Activated T-cell treated with anti-CD3 and anti-CD28 coated beads, Interleukin-2, amount 50 U/mL, for 72 hours (primary cell): ENCODE results near the gene GBP3. TPM values are rescaled to one million over a fixed set of nuclear protein-coding genes. Genes with fewer than 3 reads are reported as not detected.
A peak's percentile ranks its signal among the peaks of the same experiment; 100 is the strongest.
"Not testable (repeated sequence)": the region's sequence is repeated elsewhere in the genome, so short reads cannot be mapped to it uniquely, and the experiment has no call there.

ENCODE experiments used
- ATAC-seq, 2 donors: fragments of 150-1000 bp; cut with Tn5 transposase; replicated peaks in 1 of 2; 2 replicates each; pipeline ENCODE4 v1.10.0; 2021; ENCODE audit warnings: moderate library complexity in 2 of 2, mild to moderate bottlenecking in 1 of 2
- DNase-seq, 2 donors: peaks; one replicate each; pipeline ENCODE4 v3.0.0; 2021 to 2022; ENCODE audit warnings: mixed read lengths in 1 of 2
- H3K27ac Mint-ChIP-seq: one replicate; pipeline ENCODE4 v1.8.0; 2022; ENCODE audit warnings: mild to moderate bottlenecking, moderate library complexity, mixed read lengths
- H3K27me3 Mint-ChIP-seq: one replicate; pipeline ENCODE4 v1.8.0; 2022; ENCODE audit warnings: low read depth, mixed read lengths
- H3K36me3 Mint-ChIP-seq, 2 donors: one replicate each; pipeline ENCODE4 v1.8.0; 2022; ENCODE audit warnings: mixed read lengths in 2 of 2, mild to moderate bottlenecking in 1 of 2; ENCODE audit not compliant: insufficient read depth in 2 of 2
- H3K4me1 Mint-ChIP-seq: one replicate; pipeline ENCODE4 v1.8.0; 2022; ENCODE audit warnings: low read depth, mixed read lengths
- H3K4me3 Mint-ChIP-seq, 2 donors: one replicate each; pipeline ENCODE4 v1.8.0; 2022; ENCODE audit warnings: mild to moderate bottlenecking in 2 of 2, mixed read lengths in 2 of 2, moderate library complexity in 2 of 2
- H3K9me3 Mint-ChIP-seq, 2 donors: one replicate each; pipeline ENCODE4 v1.8.0; 2022; ENCODE audit warnings: mixed read lengths in 2 of 2
- total RNA-seq, 2 donors: library from RNA; stranded (reverse); gene quantifications; one replicate each; pipeline ENCODE4 v1.2.3, GENCODE V29; 2022

Gene GBP3
- total RNA-seq, 2 donors from 2014 or later: 7.1 to 9.0 TPM

DNA sequence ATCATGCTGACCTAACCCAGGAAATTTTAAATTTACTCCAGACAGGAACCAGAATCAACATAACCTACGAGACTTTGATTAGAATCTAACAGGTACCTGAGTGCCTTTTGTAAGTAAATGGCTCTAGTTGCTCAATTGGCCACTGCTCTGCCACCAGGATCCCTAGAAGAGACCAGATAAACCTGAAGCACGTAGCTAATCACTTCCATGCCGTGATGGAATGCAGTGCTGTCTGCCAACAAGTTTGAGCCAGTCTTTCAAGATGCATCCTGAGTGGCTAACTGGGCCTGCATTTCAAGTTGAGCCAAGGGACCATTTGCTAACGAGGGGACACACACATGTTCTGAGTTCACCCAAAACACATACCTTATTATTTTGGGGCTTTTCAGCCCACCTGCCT lies 26.5 kb upstream of the GBP3 start:
- DNase-seq, H3K27ac Mint-ChIP-seq, ATAC-seq, H3K27me3 Mint-ChIP-seq, H3K4me1 Mint-ChIP-seq, H3K9me3 Mint-ChIP-seq, H3K4me3 Mint-ChIP-seq: not testable (repeated sequence)
- peaks cover 7 to 33% of the 10 kb centered on the region in 2 donors for H3K36me3 Mint-ChIP-seq

DNA sequence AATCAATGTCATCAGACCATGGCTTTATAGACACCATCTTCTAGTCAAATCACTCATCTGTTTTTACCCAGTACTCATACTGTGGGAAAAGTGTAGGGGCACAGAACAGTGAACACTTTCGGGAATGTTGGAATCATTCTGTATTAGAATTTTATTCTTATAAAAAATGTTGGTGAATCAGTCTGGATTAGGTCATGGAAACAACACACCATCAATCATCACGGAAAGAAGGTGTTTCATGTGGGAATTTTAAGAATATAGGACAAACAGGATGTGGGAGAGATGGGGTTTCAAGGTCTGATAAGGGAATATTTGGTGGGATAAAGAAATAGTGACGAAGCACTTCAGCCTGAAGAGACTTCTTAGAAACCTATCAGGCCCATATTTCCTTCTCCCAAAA lies 25.1 kb upstream of the GBP3 start:
- H3K9me3 Mint-ChIP-seq: peaks cover 2 to 3% of the 10 kb centered on the region in 2 donors
- no peaks in the 10 kb centered on the region for H3K27me3 Mint-ChIP-seq
- H3K4me1 Mint-ChIP-seq: peaks cover 9% of the 10 kb centered on the region
- H3K36me3 Mint-ChIP-seq: peaks cover 9 to 31% of the 10 kb centered on the region in 2 donors
- H3K4me3 Mint-ChIP-seq: no peak overlapping the region
- DNase-seq (no peak), ATAC-seq (no peak)
- no peak overlapping the region for H3K27ac Mint-ChIP-seq

DNA sequence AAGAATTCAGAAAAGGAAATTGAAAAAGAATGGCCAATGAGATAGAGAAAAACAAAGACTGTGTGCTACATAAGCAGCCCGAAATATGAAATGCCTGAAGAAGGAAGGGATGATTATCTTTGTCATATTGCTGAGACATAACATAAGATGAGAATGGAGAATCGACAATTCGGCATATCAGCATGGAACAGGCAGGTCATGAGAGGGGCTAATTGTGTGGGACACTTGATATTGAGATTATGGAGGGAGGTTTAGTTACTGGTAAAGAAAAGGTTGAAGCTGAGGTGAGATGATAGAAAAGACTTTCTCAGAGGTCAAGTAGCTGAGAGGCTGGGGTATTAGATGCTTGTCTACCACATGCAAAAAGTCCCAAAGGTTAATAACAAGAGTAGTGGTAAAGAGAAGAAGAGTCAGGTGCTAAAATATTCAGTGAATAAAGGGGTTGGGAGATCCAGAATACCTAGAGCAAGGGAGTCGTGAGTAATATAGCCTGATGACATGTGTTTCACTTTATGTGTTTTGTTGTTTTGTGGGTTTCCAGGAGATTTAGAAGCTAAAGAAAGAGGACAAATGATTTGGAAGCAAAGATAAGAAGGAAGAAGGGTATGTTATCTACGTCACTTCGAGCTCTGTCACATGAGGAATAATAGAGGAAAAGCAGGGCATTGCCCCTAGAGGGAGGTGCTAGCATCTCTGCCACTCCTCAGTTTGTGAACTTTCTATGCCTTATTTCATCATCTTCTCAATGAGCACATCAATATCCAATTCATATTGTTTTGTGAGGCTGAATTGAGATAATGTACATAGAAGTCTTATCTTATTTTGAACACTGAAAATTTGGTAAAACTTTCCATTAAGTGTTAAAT lies 23.9 kb upstream of the GBP3 start:
- not testable (repeated sequence) for H3K27me3 Mint-ChIP-seq, H3K9me3 Mint-ChIP-seq, H3K4me3 Mint-ChIP-seq, H3K27ac Mint-ChIP-seq
- ATAC-seq: peak; percentile 93 to 95
- Mint-ChIP-seq H3K4me1 (peaks cover 10% of the 10 kb centered on the region), H3K36me3 (peaks cover 11 to 34% of the 10 kb centered on the region in 2 donors)
- peak in 1 of 2 donors; percentile 25 for DNase-seq

DNA sequence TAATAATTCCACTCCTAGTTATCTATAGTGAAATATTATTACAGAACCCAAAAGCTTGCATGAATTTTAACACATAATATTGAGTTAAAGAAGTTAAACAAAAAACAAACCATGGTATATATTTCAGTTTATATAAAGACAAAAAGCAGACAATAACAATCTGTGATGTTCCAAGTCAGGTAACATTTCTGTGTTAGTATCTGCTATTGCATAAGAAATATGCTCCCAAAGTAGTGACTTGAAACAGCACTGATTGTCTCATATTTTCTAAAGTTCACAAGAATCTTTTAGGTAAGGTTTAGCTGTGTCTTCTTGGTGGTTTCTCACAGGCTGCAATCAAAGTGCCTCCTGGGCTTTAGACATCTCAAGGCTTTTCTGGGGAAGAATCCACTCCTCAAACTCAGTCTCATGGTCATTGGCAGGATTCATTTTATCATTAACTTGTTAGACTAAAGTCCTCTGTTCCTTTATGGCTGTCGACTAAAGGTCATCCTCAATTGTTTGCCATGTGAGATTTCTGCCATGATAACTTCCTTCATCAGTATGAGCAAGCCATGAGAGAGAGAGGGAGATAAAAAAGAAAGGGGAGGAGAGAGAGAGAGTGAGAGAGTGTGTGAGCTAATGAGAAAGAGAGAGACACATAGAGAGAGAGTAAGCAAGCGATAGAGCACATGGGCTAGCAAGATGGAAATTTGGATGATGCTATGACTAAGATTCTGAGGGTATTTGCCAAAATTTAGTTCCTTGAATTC lies 22.5 kb upstream of the GBP3 start:
- no peak overlapping the region for H3K27ac Mint-ChIP-seq
- no peak for ATAC-seq
- peaks cover 4% of the 10 kb centered on the region for H3K27me3 Mint-ChIP-seq
- no peak overlapping the region for H3K4me3 Mint-ChIP-seq
- peaks cover 5% of the 10 kb centered on the region in 2 donors for H3K9me3 Mint-ChIP-seq
- peaks cover 15 to 36% of the 10 kb centered on the region in 2 donors for H3K36me3 Mint-ChIP-seq
- no peak for DNase-seq
- peaks cover 21% of the 10 kb centered on the region for H3K4me1 Mint-ChIP-seq

DNA sequence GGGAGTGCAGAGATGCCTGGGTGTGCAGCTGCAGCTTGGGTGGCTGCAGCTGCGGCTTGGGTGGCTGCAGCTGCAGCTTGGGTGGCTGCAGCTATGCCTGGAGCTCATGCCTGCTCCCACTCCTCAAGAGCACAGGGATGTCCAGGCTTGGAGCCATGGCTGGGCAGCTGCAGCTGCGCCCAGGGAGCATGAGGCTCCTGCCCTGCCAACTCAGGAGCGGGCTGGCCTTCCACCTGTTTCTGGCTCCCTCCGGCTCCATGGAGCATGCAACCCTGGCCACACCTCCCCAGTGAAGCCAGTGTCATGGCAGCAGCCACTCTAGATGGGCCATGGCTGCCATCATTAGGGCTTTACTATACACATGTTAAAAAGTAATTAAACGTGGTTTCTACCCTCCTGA lies 21.3 kb upstream of the GBP3 start:
- ATAC-seq: no peak
- H3K9me3 Mint-ChIP-seq: peaks cover 5% of the 10 kb centered on the region in 2 donors
- peaks cover 31% of the 10 kb centered on the region for H3K4me1 Mint-ChIP-seq
- H3K27me3 Mint-ChIP-seq: peaks cover 16% of the 10 kb centered on the region
- no peak overlapping the region for H3K4me3 Mint-ChIP-seq
- H3K36me3 Mint-ChIP-seq: peaks cover 16 to 39% of the 10 kb centered on the region in 2 donors
- DNase-seq: no peak
- no peak overlapping the region for H3K27ac Mint-ChIP-seq

DNA sequence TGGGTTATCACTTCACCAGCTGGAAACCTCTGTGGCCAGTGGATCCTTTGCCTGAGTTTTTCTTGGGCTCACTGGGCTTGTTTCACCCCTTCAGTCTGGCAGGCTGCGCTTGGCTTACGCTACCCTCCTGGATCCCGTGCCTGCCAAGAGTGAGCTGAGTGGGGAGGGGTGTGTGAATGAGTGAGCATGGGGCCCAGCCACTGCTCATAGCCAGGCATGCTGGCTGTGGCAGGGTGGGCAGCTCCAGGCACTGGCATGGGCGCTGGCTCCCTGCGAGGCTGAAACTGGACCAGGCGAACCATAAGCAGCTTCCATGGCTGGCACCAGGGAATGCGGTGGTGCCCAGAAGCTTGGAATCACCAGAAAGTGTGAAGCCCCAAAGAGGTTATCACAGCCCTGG lies 19.8 kb upstream of the GBP3 start:
- no peak overlapping the region for H3K27ac Mint-ChIP-seq
- peaks cover 33% of the 10 kb centered on the region for H3K4me1 Mint-ChIP-seq
- peaks cover 30% of the 10 kb centered on the region for H3K27me3 Mint-ChIP-seq
- no peak for DNase-seq
- H3K36me3 Mint-ChIP-seq: peaks cover 15 to 32% of the 10 kb centered on the region in 2 donors
- ATAC-seq: no peak
- no peak overlapping the region for H3K4me3 Mint-ChIP-seq
- peaks cover 5% of the 10 kb centered on the region in 2 donors for H3K9me3 Mint-ChIP-seq

DNA sequence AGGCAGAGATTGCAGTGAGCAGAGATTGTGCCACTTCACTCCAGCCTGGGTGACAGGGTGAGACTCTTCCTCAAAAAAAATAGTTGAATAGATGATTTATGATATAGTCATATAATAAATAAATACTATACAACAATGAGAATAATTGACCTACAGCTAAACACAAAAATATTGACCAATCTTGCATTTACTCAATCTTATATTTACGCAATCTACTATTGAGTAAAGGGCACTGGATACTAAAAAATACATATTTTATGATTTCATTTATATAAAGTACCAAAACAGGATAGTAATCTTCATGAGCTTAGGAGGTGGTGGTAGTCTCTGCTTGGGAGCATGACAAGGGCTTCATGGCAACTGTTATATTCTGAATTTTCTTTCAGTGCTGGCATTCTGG lies 19.1 kb upstream of the GBP3 start:
- Mint-ChIP-seq H3K27me3 (peaks cover 30% of the 10 kb centered on the region), H3K4me1 (peaks cover 33% of the 10 kb centered on the region), H3K36me3 (peaks cover 15 to 32% of the 10 kb centered on the region in 2 donors), H3K4me3 (peak overlapping the region; percentile 56 to 79), H3K27ac (peak overlapping the region; percentile 88), H3K9me3 (peaks cover 5% of the 10 kb centered on the region in 2 donors)
- ATAC-seq: no peak
- DNase-seq: no peak

DNA sequence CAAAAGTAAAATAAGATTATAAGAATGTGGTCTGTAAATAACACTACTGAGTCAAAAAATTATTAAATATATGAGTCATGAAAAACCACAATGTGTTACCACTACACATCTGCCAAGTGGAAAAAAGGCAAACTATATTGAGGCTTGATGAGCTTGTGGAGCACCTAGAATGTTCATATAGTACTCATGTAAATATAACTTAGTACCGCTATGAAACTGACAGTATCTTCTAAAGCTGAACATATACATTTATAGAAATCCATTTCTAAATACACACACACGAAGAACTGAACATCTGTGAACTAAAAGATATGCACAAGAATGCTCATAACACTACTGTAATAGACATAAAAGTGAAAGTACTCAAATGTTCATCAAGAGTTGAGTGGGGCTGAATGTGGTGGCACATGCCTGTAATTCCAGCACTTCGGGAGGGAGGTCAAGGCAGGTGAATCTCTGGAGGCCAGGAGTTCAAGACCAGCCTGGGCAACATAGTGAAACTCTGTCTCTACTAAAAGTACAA lies 18.5 kb upstream of the GBP3 start:
- H3K27me3 Mint-ChIP-seq: peaks cover 30% of the 10 kb centered on the region
- peaks cover 33% of the 10 kb centered on the region for H3K4me1 Mint-ChIP-seq
- H3K36me3 Mint-ChIP-seq: peaks cover 15 to 32% of the 10 kb centered on the region in 2 donors
- ATAC-seq: peak; percentile 95 to 96
- peaks cover 5% of the 10 kb centered on the region in 2 donors for H3K9me3 Mint-ChIP-seq
- peak overlapping the region; percentile 88 for H3K27ac Mint-ChIP-seq
- H3K4me3 Mint-ChIP-seq: peak overlapping the region; percentile 56 to 79
- DNase-seq: peak; percentile 45 to 59

DNA sequence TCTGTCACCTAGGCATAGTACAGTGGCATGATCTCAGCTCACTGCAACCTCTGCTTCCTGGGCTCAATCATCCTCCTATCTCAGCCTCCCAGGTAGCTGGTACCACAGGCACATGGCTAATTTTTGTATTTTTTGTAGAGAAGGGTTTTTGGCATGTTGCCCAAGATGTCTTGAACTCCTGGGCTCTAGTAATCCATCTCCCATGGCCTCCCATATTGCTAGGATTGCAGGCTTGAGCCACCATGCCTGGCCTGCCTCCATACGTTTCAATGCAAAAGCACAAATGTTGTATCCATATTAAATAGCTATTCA lies 17.6 kb upstream of the GBP3 start:
- Mint-ChIP-seq H3K4me3 (peak overlapping the region; percentile 12 to 50), H3K4me1 (peaks cover 33% of the 10 kb centered on the region), H3K9me3 (peaks cover 5% of the 10 kb centered on the region in 2 donors), H3K27ac (peak overlapping the region; percentile 50), H3K36me3 (peaks cover 15 to 35% of the 10 kb centered on the region in 2 donors), H3K27me3 (peaks cover 30% of the 10 kb centered on the region)
- DNase-seq (no peak), ATAC-seq (no peak)

DNA sequence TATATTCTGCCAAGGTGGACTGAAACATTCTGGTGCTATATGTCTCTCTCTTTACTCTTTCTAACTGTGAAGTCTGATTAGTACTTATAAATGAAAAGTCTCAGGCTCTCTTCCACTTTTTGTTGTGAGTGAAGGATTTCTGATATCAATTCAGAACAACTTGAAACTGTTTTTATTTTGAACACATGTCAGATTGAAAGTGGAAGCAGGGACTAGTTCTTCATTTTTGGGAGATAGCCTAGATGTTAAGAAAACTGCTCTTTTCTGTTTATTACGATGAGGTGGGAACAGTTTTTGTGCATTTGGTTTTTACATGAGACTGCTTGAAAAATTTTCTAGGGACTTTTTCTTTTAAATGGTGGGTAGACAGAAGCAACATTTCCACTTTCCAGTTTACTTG lies 14.5 kb upstream of the GBP3 start:
- no peak overlapping the region for H3K4me3 Mint-ChIP-seq
- peaks cover 30% of the 10 kb centered on the region for H3K27me3 Mint-ChIP-seq
- DNase-seq: no peak
- peaks cover 11 to 30% of the 10 kb centered on the region in 2 donors for H3K36me3 Mint-ChIP-seq
- no peak overlapping the region for H3K27ac Mint-ChIP-seq
- peaks cover 35% of the 10 kb centered on the region for H3K4me1 Mint-ChIP-seq
- peaks cover 4 to 13% of the 10 kb centered on the region in 2 donors for H3K9me3 Mint-ChIP-seq
- no peak for ATAC-seq

DNA sequence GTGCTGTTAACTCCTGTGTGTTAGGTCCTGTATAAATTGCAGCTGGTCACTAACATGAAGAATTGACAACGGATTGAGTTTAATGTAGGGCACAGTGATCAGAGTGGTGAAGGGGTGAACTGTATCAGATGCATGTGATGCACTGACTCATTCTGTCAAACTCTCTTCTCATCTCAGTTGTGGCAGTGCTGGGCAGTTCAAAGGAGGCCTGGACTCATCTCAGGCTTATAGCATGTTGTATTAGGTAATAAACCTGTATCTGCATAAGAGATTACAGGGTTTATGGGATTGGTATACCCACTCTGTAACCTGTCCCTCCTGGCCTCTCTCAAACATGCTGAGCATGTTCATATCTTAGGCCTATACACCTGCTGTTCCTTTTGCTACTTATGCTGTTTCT lies 12.4 kb upstream of the GBP3 start:
- H3K27me3 Mint-ChIP-seq: peaks cover 41% of the 10 kb centered on the region
- no peak overlapping the region for H3K27ac Mint-ChIP-seq
- H3K36me3 Mint-ChIP-seq: peaks cover 14 to 39% of the 10 kb centered on the region in 2 donors
- no peak overlapping the region for H3K4me3 Mint-ChIP-seq
- DNase-seq (no peak), ATAC-seq (peak; percentile 39 to 64)
- H3K9me3 Mint-ChIP-seq: peaks cover 9 to 19% of the 10 kb centered on the region in 2 donors
- H3K4me1 Mint-ChIP-seq: peaks cover 20% of the 10 kb centered on the region

DNA sequence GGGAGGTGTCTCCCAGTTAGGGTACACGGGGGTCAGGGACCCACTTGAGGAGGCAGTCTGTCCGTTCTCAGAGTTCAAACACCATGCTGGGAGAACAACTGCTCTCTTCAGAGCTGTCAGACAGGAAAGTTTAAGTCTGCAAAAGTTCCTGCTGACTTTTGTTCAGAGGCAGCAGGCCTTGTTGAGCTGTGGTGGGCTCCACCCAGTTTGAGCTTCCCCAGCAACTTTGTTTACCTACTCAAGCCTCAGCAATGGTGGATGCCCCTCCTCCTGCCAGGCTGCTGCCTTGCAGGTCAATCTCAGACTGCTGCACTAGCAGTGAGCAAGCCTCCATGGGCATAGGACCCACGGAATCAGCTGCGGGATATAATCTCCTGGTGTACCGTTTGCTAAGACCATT lies 11.3 kb upstream of the GBP3 start:
- DNase-seq, ATAC-seq, H3K4me3 Mint-ChIP-seq, H3K27ac Mint-ChIP-seq: not testable (repeated sequence)
- Mint-ChIP-seq H3K4me1 (peaks cover 19% of the 10 kb centered on the region), H3K9me3 (peaks cover 9 to 19% of the 10 kb centered on the region in 2 donors), H3K27me3 (peaks cover 30% of the 10 kb centered on the region), H3K36me3 (peaks cover 14 to 37% of the 10 kb centered on the region in 2 donors)

DNA sequence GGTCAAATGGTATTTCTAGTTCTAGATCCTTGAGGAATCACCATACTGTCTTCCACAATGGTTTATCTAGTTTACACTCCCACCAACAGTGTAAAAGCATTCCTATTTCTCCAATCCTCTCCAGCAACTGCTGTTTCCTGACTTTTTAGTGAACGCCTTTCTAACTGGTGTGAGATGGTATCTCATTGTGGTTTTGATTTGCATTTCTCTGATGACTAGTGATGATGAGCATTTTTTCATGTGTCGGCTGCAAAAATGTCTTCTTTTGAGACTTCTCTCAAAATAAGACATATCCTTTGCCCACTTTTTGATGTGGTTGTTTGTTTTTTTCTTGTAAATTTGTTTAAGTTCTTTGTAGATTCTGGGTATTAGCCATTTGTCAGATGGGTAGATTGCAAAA lies 6.4 kb upstream of the GBP3 start:
- Mint-ChIP-seq H3K36me3 (peaks cover 23 to 44% of the 10 kb centered on the region in 2 donors), H3K27me3 (peaks cover 16% of the 10 kb centered on the region), H3K9me3 (peaks cover 16 to 20% of the 10 kb centered on the region in 2 donors), H3K4me1 (peaks cover 24% of the 10 kb centered on the region)
- H3K27ac Mint-ChIP-seq, ATAC-seq, DNase-seq, H3K4me3 Mint-ChIP-seq: not testable (repeated sequence)
